AG09309 (cell line): Measurements from ENCODE around the gene PPP2CA.
"Not testable (repeated sequence)": the region's sequence is repeated elsewhere in the genome, so short reads cannot be mapped to it uniquely, and the experiment has no call there.

Experiments
- DNase-seq: peaks from one replicate; pipeline ENCODE4 v3.0.0-alpha.2; 2010; ENCODE audit warnings: low read depth
- H3K4me3 ChIP-seq: 2 replicates; pipeline ENCODE4 v1.5.1; 2011; ENCODE audit warnings: mild to moderate bottlenecking, low read depth, low read length, moderate library complexity; ENCODE audit not compliant: control insufficient read depth
- CTCF ChIP-seq: IDR thresholded peaks from 2 replicates; pipeline ENCODE4 v1.5.1; 2011; ENCODE audit warnings: mild to moderate bottlenecking, low read depth, low read length, inconsistent platforms; ENCODE audit not compliant: insufficient read depth, control insufficient read depth; ENCODE audit errors: missing control alignments

PPP2CA gene

GRCh38 chr5:134153657-134154056 lies 72.2 kb downstream of the PPP2CA start:
- no peak for TF ChIP-seq CTCF
- no peak for DNase-seq
- H3K4me3 ChIP-seq: no peak overlapping the region

- TF ChIP-seq CTCF: no peak
- DNase-seq: no peak
- H3K4me3 ChIP-seq: no peak overlapping the region
Measured at GRCh38 chr5:134153241-134153640, 72.6 kb downstream of the PPP2CA start.

- not testable (repeated sequence) for DNase-seq, H3K4me3 ChIP-seq
Measured at GRCh38 chr5:134152173-134152832, 73.6 kb downstream of the PPP2CA start.

GRCh38 chr5:134151723-134152122 lies 74.2 kb downstream of the PPP2CA start:
- no peak for DNase-seq

GRCh38 chr5:134149571-134150303 lies 76.1 kb downstream of the PPP2CA start:
- H3K4me3 ChIP-seq: no peak overlapping the region
- DNase-seq: no peak
- TF ChIP-seq CTCF: no peak

More at GRCh38 chr5:134151723-134152122, 74.2 kb downstream of the PPP2CA start:
- no peak for TF ChIP-seq CTCF
- H3K4me3 ChIP-seq: no peak overlapping the region

GRCh38 chr5:134148986-134149539 lies 76.8 kb downstream of the PPP2CA start:
- no peak overlapping the region for H3K4me3 ChIP-seq
- TF ChIP-seq CTCF: no peak
- DNase-seq: no peak

- TF ChIP-seq CTCF: no peak
- H3K4me3 ChIP-seq: no peak overlapping the region
- no peak for DNase-seq
Measured at GRCh38 chr5:134148316-134148715, 77.6 kb downstream of the PPP2CA start.
